Hematopoietic multipotent progenitor cell treated with erythropoietin and hydrocortisone succinate and interleukin-3 and kit ligand, for 17 days (in vitro differentiated cells): ENCODE results near the gene STX8.

Experiments used
- DNase-seq: peaks from one replicate; pipeline ENCODE4 v3.0.0-alpha.2; 2015; ENCODE audit warnings: low spot score

The STX8 gene

DNA sequence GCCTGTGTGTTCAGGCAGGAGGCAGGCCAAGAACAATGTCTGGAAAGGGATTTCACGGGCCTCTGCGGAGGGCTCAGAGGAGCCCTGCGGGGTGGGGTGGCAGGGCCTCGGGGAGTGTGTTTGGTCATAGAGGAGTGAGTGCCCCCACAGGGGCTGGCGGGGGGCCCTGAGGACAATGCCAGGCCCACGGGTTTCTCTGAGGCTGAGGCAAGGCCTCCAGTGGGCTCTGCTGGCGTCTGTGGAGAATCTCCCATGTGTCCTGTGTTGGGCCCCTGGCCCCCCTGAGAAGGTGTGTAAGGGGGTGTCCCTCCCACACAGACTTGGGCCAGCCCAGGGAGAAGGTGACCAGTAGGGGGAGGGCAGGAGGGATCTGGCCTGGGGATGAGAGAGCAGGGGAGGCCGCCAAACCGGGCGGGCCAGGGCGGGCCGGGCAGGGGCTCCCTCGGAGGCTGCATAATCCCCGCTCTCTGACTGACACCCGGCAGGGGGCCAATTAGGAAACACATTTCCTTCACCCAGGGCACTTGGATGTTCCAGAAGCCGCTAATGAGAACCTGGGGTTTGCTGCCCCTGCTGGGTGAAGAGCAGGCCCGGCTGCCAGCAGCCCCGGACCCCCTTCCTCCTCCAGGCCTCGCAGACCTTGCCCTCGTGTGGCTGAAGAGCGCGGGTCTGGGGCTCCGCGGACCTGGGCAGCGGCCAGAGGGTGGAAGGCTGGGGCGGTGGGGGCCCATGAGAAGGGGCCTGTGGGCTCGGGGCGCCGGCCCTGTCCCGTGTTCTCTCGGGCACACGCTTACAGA lies 350.1 kb downstream of the STX8 start:
- no peak for DNase-seq

DNA sequence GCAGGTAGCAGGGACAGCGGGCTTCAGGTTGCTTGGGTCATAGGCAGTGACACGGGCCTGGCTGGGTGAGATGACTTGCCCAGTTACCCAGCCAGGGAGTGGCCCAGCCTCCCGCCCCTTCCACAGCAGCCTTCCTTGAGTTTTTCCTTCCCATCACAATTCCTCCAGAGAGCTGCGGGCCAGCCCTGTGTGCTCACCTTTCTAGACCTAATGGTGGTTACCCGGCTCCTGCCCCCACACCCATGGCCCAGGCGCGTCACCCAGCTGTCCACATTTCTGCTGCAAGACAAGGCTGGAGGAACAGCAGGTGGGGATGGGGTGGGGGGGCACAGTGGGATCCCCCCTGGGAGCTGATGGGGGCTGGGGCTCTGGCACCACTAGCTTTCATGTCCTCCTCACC lies 351.1 kb downstream of the STX8 start:
- no peak for DNase-seq

- no peak for DNase-seq
Observed at GRCh38 chr17:9223531-9223930, 352.1 kb downstream of the STX8 start.

GRCh38 chr17:9221922-9222180 lies 353.8 kb downstream of the STX8 start:
- DNase-seq: no peak

DNA sequence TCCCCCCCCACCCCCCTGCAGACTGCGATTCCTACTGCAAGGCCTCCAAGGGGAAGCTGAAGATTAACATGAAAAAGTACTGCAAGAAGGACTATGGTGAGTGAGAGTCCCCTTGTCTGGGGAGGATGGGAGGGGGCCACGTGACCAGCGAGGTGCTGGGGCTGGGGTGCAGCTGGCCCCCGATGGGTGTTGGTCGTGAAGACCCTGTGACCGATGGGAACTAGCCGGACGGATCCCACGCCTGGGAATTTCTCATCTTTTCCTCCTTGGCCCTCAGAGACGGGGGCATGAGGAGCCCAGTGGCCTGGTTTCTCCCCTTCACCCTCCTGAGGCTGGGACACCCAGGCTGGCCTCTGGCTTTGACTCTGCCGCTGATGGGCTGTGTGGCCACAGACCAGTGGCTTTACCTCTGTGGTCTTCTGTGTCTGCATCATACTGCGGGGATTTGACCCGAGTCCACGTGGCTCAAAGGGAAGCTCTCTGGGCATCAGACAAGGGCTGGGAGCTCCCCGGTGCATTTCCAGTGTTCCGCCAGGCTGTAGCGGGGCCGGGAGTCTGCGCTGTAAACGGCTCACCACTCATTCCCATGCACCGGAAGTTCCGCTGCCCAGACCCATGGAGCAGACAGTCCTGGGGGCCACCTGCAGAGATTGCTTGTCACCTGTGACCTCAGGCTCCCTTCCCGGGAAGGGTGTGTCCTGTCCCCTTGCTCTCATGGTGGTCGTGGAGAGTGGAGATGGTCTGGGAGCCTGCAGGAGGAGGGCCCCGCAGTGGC lies 354.3 kb downstream of the STX8 start:
- DNase-seq: no peak

- DNase-seq: no peak
Observed at GRCh38 chr17:9220398-9221146, 355.0 kb downstream of the STX8 start.

DNA sequence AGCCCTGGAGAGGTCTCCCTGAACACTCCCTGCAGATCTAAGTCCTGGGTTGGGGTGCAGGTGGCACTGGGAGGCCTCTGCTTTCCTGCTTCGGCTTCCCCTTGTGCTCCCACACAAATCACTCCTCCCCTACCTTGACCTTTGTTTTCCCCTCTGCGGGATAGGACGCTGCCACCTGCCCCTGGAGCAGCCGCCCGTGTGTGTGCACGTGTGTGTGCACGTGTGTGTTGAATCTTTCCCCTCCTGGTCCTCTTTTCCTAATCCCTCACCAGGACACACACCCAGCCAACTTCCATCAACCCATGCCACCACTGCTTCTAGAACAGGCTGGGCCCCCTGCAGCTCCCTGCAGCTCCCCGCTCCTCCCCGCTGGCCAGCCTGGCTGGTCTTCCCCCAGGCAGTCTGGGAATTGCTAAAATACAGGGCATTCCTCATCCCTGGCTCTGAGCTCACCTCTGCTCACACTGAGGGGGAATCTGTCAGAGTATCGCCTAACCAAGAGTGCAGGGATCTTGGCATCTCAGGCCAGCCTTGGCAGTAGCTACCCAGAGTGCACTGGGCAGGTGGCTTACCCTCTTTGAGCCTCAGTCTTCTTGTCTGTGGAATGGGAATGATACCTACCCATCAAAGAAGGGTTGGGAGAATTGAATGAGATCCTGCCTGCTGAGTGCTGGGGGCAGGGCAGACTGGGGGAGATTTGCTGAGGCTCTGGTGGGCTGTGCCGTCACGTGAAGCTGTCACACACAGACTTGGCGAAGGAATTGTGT lies 355.8 kb downstream of the STX8 start:
- no peak for DNase-seq

DNA sequence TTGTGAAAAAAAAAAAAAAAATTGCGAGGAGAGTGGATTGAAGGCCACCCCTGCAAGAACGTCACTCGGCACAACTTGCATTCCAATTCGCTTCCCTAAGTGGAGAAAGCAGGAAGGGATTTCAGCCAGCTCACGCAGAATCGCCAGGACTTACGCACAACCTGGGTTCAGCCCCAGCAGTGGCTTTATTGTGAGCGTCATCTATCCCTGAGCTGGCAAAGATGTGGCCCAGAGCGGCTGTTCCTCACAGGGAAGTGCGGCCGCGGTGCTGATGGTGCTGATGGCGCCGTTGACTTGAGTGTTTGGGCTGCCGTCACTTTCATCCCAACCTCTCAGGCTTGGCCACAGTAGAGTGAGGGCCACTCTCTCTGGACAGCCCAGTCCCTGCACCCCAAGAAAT lies 356.7 kb downstream of the STX8 start:
- DNase-seq: no peak

DNA sequence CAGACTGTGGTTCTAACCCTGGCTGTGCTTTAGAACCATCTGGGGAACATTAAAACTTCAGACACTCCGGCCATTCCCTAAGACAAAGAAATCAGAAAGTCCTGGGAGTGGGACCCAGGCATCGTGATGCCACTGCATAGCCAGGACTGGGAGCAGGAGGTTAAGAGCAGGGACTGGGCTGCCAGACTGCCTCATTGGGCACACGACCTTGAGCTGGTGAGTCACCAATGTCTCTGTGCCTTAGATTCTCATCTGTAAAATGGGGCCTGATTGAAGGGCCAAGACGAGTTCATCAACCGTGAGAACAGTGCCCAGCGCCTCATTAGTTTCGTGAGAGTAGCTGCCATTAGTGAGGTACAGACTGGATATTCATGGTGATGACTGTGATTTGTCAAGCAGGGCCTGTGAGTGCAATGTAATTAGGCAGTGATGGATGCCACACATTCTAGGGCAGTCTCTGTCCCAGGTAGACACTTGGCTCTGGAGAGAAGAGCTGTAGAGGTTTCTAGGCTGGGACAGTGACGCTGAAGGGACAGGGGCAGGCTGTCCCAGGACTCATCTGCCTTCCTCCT lies 357.5 kb downstream of the STX8 start:
- no peak for DNase-seq

DNA sequence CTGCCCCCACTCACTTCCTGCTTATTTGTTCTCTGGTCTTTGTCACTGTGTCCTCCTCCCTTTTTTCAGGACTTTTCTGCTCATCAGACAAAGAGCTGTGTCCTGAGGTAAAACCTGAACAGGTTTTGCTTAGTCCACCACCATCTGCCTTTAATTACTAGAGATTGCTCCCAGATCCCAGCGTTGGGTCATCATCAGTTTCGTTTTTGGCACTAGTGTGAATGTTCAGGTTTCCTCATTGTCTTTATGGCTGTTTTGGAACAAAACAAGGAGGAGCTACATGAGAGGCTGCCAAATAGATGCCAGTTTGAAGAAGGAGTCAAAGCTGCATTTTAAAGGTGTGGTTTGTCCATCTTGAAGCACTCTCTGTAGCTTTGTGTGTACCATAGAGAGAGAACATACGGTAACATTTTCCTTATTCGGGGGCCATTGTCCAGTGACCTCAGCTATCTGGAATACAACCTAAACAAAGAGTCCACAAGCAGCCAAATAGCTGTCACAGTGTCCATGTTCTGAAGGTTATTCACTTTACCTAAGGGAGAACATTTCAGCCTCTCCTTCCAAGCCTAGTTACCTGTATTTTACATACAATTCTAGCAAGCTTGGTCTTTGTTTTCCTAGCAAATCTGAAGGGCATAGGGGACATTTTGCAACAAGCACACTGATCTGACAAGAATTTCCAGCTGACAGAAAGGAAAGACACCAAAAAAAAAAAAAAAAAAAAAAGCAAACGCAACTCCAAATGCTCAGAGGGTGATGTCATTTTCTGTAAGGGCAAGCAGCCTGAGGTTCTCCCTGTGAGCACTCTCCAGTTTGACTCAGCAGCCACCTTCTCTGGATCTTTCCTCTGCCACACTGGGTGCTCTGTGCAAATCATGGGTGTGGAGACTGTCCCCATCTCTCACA lies 358.2 kb downstream of the STX8 start:
- no peak for DNase-seq

DNA sequence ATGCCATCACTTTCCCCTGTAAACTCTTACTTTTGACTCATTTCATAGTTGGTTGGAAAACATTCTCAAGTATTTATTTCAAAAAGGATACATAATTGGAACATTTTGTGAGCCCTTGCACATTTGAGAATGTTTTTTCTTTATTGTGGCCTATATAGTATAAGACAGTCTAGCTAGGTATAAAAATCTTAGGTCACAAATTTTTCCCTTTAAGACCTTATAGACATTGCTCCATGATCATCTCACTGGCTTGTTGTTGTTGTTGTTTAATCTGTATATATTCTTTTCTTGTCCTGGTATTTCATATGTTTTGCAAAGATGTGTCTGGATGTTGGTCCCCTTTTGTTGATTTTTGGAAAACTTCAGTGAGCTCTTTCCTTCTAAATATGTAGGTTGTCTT lies 360.2 kb downstream of the STX8 start:
- DNase-seq: no peak

GRCh38 chr17:9213303-9213640 lies 362.3 kb downstream of the STX8 start:
- DNase-seq: no peak

DNA sequence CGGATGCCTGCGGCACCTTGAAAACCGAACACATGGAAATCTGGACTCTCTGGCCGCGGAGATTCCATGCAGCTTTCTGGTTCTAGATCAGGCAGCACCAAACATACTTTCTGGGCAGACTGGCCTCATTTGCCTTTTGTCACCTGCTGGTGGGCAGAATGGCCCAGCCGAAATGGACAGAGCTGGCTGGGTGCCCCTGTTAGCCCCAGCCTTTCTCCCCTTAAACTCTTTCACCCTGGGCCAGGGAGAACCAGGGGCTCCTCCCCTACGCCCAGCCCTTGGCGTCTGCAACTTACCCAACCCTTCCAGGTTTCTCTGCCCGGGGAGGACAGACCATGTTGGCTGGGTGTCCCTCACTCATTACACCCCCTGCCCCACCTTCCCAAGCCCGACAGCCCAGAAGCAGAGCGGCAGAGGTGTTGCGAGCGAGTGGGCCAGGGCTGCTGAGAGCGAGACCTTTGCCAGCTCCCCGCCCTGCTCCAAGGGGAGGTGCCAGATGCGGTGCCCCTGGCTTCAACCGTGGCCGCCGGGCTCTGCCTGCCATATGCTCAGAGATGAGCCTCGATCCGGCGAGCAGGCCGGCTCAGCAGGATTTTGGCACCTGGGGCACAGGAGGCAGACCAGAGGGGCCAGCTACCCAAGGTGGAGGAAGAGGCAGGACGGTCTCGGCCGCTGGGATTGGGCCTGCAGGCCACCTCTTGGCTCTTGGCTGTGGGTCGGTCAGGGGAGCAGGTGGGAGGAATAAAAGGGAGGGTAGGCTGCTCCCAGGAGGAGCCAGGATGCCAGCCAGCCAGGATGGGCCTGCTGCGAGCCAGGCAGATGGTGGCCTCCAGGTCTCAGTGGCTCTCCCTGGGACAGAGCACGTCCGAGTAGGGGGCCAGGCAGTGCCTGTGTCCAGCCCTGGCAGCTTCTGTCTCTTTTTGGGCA lies 363.0 kb downstream of the STX8 start:
- DNase-seq: no peak

GRCh38 chr17:9211133-9211765 lies 364.4 kb downstream of the STX8 start:
- DNase-seq: no peak

- DNase-seq: no peak
Observed at GRCh38 chr17:9209781-9210370, 365.7 kb downstream of the STX8 start.

GRCh38 chr17:9209347-9209746 lies 366.3 kb downstream of the STX8 start:
- DNase-seq: no peak

GRCh38 chr17:9208381-9209105 lies 367.1 kb downstream of the STX8 start:
- DNase-seq: no peak

GRCh38 chr17:9206741-9207332 lies 368.8 kb downstream of the STX8 start:
- DNase-seq: no peak
